OCI-LY1 (cell line): ENCODE measurements around the gene ABR.
A peak's percentile ranks its signal among the peaks of the same experiment; 100 is the strongest.

Experiments used
- H2AFZ ChIP-seq: fragments of 200-600 bp; sonication (generic), shearing (Covaris generic); 2 replicates; pipeline ENCODE4 v1.6.0; 2014; ENCODE audit warnings: antibody characterized with exemption, mild to moderate bottlenecking, low read length
- H3F3A ChIP-seq: fragments of 200-600 bp; sonication (generic), shearing (Covaris generic); 2 replicates; pipeline ENCODE4 v1.6.0; 2014; ENCODE audit warnings: mild to moderate bottlenecking, antibody characterized with exemption, low read length, moderate library complexity; ENCODE audit not compliant: insufficient read depth
- H3K27ac ChIP-seq: fragments of 200-600 bp; sonication (generic); 2 replicates; pipeline ENCODE4 v1.5.1; 2014; ENCODE audit warnings: low read length, mixed run types, mild to moderate bottlenecking, low read depth; ENCODE audit not compliant: poor library complexity, severe bottlenecking
- H3K27me3 ChIP-seq: fragments of 200-600 bp; sonication (generic); 2 replicates; pipeline ENCODE4 v1.6.0; 2014; ENCODE audit warnings: antibody characterized with exemption, mild to moderate bottlenecking, low read length, moderate library complexity; ENCODE audit not compliant: insufficient read depth
- H3K36me3 ChIP-seq: fragments of 200-600 bp; sonication (generic); 2 replicates; pipeline ENCODE4 v1.6.1; 2014; ENCODE audit warnings: mild to moderate bottlenecking, antibody characterized with exemption, low read length, moderate library complexity, mixed read lengths; ENCODE audit not compliant: insufficient read depth
- H3K4me1 ChIP-seq: fragments of 200-600 bp; sonication (generic); 2 replicates; pipeline ENCODE4 v1.5.1; 2014; ENCODE audit warnings: mild to moderate bottlenecking, low read length, moderate library complexity; ENCODE audit not compliant: insufficient read depth, severe bottlenecking
- H3K4me2 ChIP-seq: fragments of 200-600 bp; sonication (generic), shearing (Covaris generic); 2 replicates; pipeline ENCODE4 v1.6.1; 2014; ENCODE audit warnings: low read length
- H3K4me3 ChIP-seq: fragments of 200-600 bp; sonication (generic); 2 replicates; pipeline ENCODE4 v1.5.1; 2014; ENCODE audit warnings: low read length, low read depth, mild to moderate bottlenecking, mixed read lengths; ENCODE audit not compliant: poor library complexity, severe bottlenecking
- H3K79me2 ChIP-seq: fragments of 200-600 bp; shearing (Covaris generic); 2 replicates; pipeline ENCODE4 v1.6.1; 2016; ENCODE audit warnings: mixed run types, low read length, mixed read lengths; ENCODE audit not compliant: insufficient read depth
- H3K9ac ChIP-seq: fragments of 200-600 bp; sonication (generic), shearing (Covaris generic); 2 replicates; pipeline ENCODE4 v1.6.1; 2014; ENCODE audit warnings: mild to moderate bottlenecking, low read length, mixed read lengths
- H3K9me2 ChIP-seq: fragments of 200-600 bp; sonication (generic), shearing (Covaris generic); 2 replicates; pipeline ENCODE4 v1.6.1; 2014; ENCODE audit warnings: low read depth, mild to moderate bottlenecking, low read length, mixed read lengths
- H3K9me3 ChIP-seq: fragments of 200-600 bp; shearing (Covaris generic); 2 replicates; pipeline ENCODE4 v1.6.1; 2014; ENCODE audit warnings: low read length, mixed read lengths
- H4K20me1 ChIP-seq: fragments of 200-600 bp; sonication (generic), shearing (Covaris generic); 2 replicates; pipeline ENCODE4 v1.6.0; 2016; ENCODE audit warnings: mild to moderate bottlenecking, low read length; ENCODE audit not compliant: insufficient read depth
- EZH2 ChIP-seq: fragments of 200-600 bp; sonication (generic), shearing (Covaris generic); IDR thresholded peaks from 2 replicates; pipeline ENCODE4 v1.8.0; 2017; ENCODE audit warnings: borderline replicate concordance, mixed run types, mild to moderate bottlenecking, antibody characterized with exemption, low read length, moderate library complexity, mixed read lengths
- TF ChIP-seq, protein P1 (sequence below): fragments of 200-600 bp; sonication (generic), shearing (Covaris generic); IDR thresholded peaks from 2 replicates; pipeline ENCODE4 v1.5.1; 2017; ENCODE audit warnings: mild to moderate bottlenecking, antibody characterized with exemption, low read length, moderate library complexity, mixed read lengths

Gene ABR

DNA sequence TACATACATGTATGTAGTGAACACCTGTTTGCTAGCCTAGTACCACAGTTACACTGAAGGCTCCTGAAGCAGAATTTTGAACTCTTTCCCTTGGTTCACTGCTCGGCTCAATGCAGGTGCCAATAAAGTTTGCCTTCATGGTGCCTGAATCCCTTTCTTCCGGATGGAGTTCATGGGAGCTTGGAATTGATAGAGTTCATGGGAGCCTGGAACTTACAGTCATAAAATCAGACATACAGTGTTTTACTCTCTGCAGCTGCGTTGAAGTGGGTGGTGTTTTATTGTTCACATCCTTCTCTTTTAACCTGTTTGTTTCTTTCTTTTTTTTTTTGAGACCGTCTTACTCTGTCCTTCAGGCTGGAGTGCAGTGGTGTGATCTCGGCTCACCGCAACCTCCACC is 29.2 kb upstream of the ABR start:
- Histone ChIP-seq H3K27me3 (no peaks in the 10 kb centered on the region), H3K9me3 (no peaks in the 10 kb centered on the region), H3K4me1 (peaks cover 56% of the 10 kb centered on the region), H3K79me2 (no peaks in the 10 kb centered on the region), H3K27ac (peak overlapping the region; percentile 67), H3K36me3 (0 out of 2 replicates have a peak, but pooled peaks cover under 1% of the 10 kb centered on the region), H2AFZ (no peak overlapping the region), H3K9ac (no peak overlapping the region), H3K4me2 (no peak overlapping the region), H3F3A (no peaks in the 10 kb centered on the region; the same call in 1 of the 2 replicates), H3K4me3 (no peak overlapping the region), H4K20me1 (no peaks in the 10 kb centered on the region), H3K9me2 (no peaks in the 10 kb centered on the region)
- TF ChIP-seq, protein P1, sequence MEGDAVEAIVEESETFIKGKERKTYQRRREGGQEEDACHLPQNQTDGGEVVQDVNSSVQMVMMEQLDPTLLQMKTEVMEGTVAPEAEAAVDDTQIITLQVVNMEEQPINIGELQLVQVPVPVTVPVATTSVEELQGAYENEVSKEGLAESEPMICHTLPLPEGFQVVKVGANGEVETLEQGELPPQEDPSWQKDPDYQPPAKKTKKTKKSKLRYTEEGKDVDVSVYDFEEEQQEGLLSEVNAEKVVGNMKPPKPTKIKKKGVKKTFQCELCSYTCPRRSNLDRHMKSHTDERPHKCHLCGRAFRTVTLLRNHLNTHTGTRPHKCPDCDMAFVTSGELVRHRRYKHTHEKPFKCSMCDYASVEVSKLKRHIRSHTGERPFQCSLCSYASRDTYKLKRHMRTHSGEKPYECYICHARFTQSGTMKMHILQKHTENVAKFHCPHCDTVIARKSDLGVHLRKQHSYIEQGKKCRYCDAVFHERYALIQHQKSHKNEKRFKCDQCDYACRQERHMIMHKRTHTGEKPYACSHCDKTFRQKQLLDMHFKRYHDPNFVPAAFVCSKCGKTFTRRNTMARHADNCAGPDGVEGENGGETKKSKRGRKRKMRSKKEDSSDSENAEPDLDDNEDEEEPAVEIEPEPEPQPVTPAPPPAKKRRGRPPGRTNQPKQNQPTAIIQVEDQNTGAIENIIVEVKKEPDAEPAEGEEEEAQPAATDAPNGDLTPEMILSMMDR = no peak
- no peak for TF ChIP-seq EZH2

DNA sequence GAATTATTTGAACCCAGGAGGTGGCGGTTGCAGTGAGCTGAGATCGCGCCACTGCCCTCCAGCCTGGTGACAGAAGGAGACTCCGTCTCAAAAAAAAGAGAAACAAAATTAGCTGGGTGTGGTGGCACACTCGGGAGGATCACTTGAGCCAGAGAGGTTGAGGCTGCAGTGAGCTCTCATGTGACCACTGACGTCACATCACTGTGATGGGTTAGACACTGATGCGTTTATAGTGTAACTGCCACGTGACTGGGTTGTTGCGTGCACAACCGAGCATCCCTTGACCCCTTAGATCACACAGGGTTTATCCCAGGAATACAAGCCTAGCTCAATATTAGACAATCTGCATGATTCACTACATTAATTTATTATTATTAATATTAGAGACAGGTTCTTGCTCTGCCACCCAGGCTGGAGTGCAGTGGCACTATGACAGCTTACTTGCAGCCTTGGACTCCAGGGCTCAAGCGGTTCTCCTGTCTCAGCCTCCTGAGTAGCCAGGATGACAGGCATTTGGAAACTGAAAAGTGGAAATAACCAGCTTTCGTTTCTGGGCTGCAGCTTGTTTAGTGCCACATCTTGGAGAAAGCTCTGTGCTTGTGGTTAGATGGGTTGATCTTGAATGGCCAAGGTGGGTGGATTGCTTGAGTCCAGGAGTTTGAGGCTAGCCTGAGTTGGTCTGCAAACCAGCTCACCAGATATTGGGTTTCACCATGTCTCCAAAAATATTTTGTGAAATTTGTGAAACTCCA is 26.4 kb upstream of the ABR start:
- H3K4me2 ChIP-seq = no peak overlapping the region

DNA sequence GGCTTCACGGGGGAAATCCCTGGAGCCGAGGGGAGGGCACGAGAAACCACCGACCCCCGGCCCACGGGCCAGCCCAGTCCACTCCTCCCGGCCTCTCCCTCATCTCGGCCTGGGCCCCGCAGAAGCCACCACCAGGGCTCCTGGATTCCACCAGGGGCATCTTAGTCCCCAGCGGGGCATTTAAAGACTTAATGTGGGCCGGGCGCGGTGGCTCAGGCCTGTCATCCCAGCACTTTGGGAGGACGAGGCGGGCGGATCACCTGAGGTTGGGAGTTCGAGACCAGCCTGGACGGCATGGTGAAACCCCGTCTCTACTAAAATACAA is 24.1 kb upstream of the ABR start:
- no peaks in the 10 kb centered on the region; the same call in 1 of the 2 replicates for H3F3A ChIP-seq

More for the DNA sequence above, 26.4 kb upstream of the ABR start:
- no peak overlapping the region for H3K9ac ChIP-seq
- no peaks in the 10 kb centered on the region for H3K9me3 ChIP-seq
- no peak overlapping the region for H3K27ac ChIP-seq
- no peak for TF ChIP-seq EZH2
- TF ChIP-seq, protein P1 = no peak
- H3K4me3 ChIP-seq = no peak overlapping the region
- H3K4me1 ChIP-seq = peaks cover 47% of the 10 kb centered on the region
- H3K27me3 ChIP-seq = no peaks in the 10 kb centered on the region
- peaks cover 6% of the 10 kb centered on the region for H3K36me3 ChIP-seq
- no peaks in the 10 kb centered on the region; the same call in 1 of the 2 replicates for H3F3A ChIP-seq
- no peaks in the 10 kb centered on the region for H3K9me2 ChIP-seq
- H3K79me2 ChIP-seq = no peaks in the 10 kb centered on the region
- H2AFZ ChIP-seq = no peak overlapping the region
- no peaks in the 10 kb centered on the region for H4K20me1 ChIP-seq

More for the DNA sequence above, 24.1 kb upstream of the ABR start:
- Histone ChIP-seq H3K36me3 (peaks cover 6% of the 10 kb centered on the region), H3K9me2 (no peaks in the 10 kb centered on the region), H3K9ac (no peak overlapping the region), H3K4me1 (peaks cover 49% of the 10 kb centered on the region), H3K4me3 (no peak overlapping the region), H3K4me2 (no peak overlapping the region), H3K79me2 (no peaks in the 10 kb centered on the region), H4K20me1 (no peaks in the 10 kb centered on the region), H3K9me3 (no peaks in the 10 kb centered on the region), H2AFZ (no peak overlapping the region), H3K27me3 (no peaks in the 10 kb centered on the region), H3K27ac (no peak overlapping the region)
- TF ChIP-seq EZH2 = no peak
- TF ChIP-seq, protein P1 = no peak
